ENCODE measurements around the gene OBSL1.

The OBSL1 gene

GRCh38 chr2:219514836-219515235 is 56.5 kb downstream of the OBSL1 start:
- DNase-seq (ENCODE audit: low read depth, low spot score): no peak

DNA sequence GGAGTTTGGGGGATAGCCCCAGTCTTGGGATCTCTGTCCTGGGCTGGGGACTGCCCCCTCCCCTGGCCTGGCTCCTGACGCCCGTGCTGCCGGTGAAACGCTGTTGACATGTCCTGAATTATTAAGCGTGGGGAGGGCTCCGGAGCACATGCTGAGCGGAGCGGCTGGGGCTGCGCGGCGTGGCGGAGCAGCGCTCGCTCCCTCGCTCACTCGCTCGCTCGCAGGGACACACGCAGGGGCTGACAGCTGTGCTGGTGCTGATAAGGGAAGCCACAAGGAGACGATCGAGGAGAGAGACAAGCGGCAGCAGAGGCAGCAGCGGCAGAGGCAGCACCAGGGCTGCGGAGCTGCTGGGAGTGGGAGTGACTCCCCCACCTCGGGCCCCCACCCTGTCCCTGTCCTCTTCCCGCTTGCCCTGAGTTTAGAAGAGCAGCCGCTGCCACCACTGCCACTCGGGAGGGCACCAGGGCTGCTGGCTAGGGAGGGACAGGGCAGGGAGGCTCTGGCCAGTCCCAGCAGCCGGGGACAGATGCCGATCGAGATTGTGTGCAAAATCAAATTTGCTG is 57.1 kb downstream of the OBSL1 start, which contains the start of gene ASIC4:
ASIC4 (plus strand) TSS at position 287 of the 566 bp plus-strand sequence; CDS start at position 530, 243 bp downstream.
- no peak for DNase-seq (ENCODE audit: low read depth, low spot score)

DNA sequence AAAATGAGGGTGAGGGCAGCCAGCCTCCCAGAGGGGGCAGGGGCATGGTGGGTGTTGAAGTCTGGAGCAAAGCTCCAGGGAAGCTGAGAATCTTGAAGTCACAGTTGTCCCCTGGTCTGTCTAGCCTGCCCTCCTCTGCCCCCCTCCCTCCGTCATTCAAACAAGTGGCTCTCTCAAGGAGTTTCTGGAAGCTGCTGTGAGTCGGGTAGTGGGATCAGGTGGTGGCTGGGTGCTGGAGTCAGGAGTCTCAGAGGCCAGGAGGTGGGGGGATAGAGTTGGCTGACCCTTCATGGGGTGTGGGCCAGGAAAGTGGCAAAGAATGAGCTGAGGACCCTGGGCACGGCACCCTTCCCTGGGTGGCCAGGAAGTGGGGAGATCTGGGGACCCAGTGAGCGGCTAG is 57.6 kb downstream of the OBSL1 start:
- DNase-seq (ENCODE audit: low read depth, low spot score): no peak

GRCh38 chr2:219512524-219513216 is 58.7 kb downstream of the OBSL1 start:
- no peak for DNase-seq (ENCODE audit: low read depth, low spot score)

DNA sequence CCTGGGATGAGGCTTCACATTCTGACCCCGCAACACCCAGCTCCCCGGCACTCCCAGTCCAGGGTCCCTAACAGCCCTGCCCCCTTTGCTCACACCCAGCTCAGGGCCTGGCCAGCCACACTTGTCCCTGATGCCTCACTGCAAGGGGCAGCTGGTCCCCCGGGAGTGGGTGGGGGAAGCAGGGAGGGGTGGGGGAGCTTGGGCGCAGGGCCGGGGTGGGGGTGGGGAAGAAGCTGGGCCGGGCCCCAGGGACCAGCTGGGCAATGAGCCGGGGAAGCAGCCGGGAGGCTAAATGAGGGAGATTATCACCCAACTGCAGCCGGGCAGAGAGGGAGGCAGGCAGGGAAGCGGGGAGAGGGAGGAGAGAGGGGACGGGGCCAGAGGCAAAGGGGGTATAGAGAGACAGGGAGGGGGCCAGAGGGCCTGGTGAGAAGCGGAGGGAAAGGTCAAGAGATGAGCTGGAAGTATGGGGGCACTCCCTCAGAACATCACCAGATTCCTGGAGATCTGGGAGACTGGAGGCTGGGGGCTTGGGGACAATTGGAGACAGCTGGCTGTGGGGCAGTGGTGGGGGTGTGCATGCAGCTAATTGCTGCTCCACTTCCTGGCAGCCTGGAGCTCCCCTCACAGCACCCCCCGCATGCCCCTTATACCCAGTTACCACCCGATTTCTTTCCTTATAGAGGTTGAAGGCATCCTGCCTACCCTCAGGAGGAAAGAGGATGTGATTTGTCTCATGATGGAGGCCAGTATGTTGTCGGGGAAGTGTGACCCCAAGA is 59.6 kb downstream of the OBSL1 start:
- no peak for DNase-seq (ENCODE audit: low read depth, low spot score)

DNA sequence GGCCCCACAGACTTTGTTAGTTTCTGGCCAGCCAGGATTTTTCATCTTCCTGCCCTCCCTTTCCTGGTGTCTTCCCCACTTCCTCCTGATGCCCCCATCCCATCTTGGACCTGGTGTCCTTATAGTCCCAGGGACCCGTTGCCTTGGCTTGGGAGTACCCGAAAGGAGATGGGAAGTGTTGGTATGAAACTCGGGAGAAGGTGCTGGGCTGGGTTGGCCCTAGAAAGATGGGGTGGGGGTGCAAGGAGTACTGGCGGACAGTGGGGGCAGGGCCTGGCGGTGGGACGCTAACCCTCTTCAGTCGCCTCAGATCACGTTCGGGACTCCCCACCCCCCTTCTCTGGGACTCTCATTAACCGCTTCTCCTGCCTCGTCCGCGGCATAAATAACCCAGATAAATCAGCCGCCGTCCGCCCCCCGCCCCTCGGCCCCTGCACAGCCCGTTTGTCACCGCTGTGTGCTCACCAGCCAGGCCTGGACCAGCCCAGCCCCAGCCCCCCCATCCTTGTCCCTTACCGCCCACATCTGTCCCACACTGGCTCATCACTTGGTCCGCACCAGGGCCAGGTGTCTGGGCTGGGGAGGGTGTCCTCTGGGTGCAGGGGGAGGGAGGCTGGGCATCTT is 60.7 kb downstream of the OBSL1 start:
- DNase-seq (ENCODE audit: low read depth, low spot score): no peak

DNA sequence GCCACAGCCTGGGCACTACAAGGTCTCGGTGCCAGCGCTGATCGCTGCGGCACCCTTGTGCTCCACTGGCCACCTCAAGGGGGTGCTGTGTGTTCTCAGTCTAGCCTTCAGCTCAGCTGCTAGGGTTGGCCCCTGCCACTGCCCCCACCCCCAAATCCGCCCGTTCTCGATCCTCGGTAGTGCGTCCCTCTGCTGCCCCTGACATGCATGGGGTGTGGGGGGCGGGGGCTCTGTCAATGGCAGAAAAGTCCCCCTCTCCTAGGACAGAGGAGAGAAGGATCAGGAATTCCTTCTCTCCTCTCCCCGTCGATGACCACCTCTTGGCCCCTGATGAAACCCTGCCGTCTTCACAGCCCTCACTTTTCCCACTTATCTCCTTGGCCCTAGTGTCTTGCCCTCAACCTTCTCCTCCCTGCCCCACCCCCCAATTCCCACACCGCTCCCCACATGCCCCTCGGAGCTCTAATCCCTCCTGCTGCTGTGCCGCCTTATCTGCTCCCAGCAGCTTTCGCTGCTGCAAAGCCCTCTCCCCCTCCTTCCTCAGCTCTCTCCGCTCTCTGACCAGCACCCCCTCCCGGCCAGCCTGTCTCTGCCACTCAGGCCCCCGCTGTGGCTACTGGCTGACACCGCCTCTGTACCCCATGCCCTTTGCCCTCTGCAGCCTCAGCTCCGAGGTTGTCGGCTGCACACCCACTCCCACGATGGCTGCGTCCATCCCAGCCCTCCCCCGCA is 61.4 kb downstream of the OBSL1 start:
- no peak for DNase-seq (ENCODE audit: low read depth, low spot score)

- no peak for DNase-seq (ENCODE audit: low read depth, low spot score)
Observed at GRCh38 chr2:219508971-219509779, 62.2 kb downstream of the OBSL1 start.

DNA sequence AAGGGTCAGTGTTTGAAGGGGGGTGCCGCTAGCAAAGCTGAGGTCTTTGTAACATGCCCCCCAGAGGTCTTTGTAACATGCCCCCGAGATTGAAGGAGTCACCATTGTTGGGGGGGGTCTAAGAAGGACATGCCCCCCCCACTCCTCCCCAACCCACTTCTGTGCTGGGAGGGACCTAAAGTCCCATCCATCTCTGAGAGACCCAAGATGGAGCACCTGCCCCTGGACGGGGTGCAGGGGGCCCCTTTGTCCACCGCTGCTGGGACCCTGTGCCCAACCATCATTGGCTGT is 63.0 kb downstream of the OBSL1 start:
- DNase-seq (ENCODE audit: low read depth, low spot score): no peak

DNA sequence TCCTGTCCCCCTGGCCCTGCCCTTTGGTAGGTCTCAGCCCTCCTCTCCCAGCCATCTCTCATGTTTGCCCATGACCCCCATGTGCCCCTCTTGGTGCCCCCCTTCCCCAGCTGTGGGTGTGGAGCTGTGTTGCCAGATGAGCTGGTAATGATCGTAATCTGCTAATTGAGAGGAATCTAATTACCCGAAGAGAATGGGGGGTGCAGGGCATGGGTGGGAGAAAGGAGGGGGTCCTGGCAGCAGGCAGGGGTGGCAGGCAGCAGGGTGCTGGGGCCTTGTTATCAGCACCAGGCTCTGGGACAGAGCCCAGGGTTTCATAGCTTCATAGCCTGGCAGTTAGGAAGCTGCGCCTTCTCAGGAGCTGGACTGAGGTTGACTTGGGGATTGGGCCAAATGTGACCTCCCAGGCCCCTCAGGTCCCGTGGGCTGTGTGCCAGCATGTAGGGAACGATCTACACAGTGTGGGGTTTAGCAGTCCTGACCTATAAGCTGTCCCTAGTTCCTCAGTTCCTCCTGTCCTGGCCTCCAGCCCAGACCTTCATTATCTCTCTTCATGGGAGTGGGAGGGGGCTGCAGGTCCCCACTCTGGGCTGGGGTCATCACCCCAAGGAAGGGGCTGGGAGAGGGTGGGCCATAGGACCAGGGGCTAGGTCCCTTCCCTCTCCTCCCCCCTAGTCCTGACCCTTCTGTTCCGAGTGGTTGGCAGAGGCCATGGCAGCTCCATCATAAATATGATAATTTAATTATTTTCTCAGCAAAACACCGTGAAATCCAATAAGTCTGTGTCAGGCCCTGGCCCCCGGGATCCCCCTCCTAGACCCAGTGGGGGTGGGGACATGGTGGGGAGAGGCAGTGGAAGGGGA is 63.5 kb downstream of the OBSL1 start:
- DNase-seq (ENCODE audit: low read depth, low spot score): no peak

DNA sequence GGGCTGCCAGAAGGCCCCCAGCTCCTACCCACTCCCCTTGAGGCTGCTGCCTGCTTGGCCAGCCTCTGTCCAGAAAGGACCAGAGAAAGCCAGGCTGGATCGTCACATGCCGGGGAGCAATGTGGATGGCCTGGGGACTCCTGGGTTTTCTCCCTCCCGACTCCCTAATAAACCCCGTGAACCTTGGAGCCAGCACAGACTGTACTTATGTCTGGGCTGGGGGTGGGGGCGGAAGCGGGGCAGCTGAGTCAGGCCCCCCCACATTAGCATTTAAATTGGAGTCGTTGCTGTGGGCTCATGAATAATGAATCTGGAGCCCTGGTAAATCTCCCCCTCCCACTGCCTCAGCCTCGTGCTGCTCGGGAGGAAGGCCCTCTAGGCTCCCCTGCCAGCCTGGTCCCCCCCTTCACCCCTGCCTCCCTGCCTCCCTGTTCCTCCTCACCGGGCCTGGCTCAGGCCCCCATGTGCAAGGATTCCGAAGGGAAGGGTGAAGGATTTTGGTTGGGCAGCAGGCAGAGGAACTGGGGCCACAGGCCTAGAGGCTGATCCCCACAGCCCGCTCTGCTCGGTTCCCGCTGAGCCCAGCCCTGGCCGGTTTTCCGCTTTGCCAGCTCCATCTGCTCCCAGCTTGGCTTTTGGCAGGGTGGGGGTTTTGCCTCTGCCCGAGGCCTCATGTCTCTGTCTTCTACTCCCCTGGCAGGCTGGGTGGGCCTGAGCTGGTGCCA is 64.4 kb downstream of the OBSL1 start:
- no peak for DNase-seq (ENCODE audit: low read depth, low spot score)

DNA sequence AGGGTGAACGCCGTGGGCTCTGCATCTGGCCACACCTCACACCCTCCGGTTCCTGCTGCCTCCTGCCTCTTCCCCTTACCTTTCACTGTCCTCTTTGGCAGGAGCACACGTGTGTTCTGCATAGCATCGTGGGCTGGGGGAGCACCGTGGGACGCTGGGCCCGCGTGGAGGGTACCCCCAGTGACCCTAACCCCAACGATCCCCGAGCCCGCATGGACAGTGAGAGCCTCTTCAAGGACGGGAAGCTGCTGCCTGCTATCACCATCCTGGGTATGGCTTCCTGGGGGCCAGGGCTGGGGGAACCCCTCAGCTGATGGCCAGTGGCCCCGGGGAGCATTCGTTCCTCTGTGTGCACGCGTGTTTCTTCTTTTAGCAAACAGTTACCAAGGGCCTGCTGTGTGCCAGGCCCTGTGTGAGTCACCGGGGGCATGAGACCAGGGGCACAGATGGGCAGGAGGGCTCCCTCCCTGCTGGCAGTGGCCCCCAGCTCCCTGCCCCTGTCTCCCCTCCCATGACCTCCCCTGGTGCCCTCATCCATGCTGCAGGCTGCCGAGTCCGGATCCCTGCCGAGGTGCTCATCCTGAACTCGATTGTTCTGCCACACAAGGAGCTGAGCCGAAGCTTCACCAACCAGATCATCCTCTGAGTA is 65.1 kb downstream of the OBSL1 start:
- no peak for DNase-seq (ENCODE audit: low read depth, low spot score)

DNA sequence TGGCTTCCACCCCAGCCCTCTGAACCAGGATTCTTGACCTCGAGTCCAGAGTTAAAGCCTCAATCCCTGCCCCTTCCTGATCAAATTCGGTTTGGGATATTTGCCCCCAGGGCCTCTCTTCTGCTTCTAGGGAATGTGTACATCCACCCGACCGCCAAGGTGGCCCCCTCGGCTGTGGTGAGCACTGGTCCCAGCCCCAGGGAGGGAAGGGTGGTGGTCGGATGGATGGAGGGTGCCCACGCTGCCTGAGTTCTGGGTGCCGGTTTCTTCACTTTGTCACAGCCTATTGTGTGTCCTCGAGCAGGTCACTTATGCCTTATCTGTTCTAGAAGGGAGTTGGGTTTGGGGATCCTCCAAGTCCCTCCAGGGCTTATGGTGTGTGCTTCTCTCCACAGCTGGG is 65.8 kb downstream of the OBSL1 start:
- DNase-seq (ENCODE audit: low read depth, low spot score): no peak

DNA sequence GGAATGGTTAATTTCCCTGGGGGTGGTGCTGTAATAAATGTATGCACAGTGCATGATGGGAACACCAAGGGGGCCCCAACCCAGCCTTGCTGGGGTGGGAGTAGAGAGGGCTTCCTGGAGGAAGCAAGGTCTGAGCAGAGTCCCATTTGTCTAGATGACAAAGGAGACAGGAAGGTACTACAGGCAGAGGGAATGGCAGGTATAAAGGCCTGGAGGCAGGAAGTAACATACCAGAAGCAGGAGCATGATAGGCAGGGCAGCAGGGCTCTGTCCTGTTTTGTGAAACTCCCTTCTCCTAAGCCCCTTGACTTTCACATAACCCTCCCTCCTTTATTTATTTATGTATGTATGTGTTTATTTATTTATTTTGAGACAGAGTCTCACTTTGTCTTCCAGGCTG is 68.7 kb downstream of the OBSL1 start:
- DNase-seq (ENCODE audit: low read depth, low spot score): no peak

DNA sequence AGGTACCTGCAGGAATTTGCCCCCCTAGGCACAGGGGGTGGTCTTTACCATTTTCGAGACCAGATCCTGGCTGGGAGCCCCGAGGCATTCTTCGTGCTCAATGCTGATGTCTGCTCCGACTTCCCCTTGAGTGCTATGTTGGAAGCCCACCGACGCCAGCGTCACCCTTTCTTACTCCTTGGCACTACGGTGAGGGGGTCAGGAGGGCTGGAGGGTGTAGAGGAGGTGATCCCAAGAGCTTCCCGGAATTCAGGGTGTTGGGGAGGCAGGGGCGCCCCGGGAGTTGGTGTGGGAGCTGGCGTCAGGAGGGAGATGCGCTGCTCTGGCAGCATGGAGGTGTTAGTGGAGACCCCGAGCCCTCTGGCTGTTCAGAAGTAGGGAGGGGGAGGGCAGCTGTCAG is 69.5 kb downstream of the OBSL1 start:
- DNase-seq (ENCODE audit: low read depth, low spot score): no peak
